Activated CD4-positive, alpha-beta T cell treated with anti-CD3 and anti-CD28 coated beads, Interleukin-2, amount 10 ng/mL, durations not matched to agents 24 days and 14 days (primary cell): ENCODE data around the gene MAN2B1. TPM values are rescaled to one million over a fixed set of nuclear protein-coding genes. Genes with fewer than 3 reads are reported as not detected.
"Not testable (repeated sequence)": the region's sequence is repeated elsewhere in the genome, so short reads cannot be mapped to it uniquely, and the experiment has no call there.

Source experiments
- DNase-seq: peaks from one replicate; pipeline ENCODE4 v3.0.0; 2022
- H3K27ac Mint-ChIP-seq: one replicate; pipeline ENCODE4 v1.8.0; 2022; ENCODE audit warnings: mild to moderate bottlenecking, mixed read lengths
- H3K27me3 Mint-ChIP-seq: one replicate; pipeline ENCODE4 v1.8.0; 2022; ENCODE audit warnings: mixed read lengths
- H3K36me3 Mint-ChIP-seq: one replicate; pipeline ENCODE4 v1.8.0; 2022; ENCODE audit warnings: low read depth, mild to moderate bottlenecking, mixed read lengths
- H3K4me1 Mint-ChIP-seq: one replicate; pipeline ENCODE4 v1.8.0; 2021; ENCODE audit warnings: mixed read lengths
- H3K4me3 Mint-ChIP-seq: one replicate; pipeline ENCODE4 v1.8.0; 2022; ENCODE audit warnings: mild to moderate bottlenecking, moderate library complexity, mixed read lengths
- H3K9me3 Mint-ChIP-seq: one replicate; pipeline ENCODE4 v1.8.0; 2021; ENCODE audit warnings: mixed read lengths
- intact Hi-C: fragments of 100-400 bp; cut with micrococcal nuclease; formaldehyde crosslinking; loops from one replicate; pipeline ENCODE4 v1.15.1; 2023
- total RNA-seq: library from RNA; stranded (reverse); gene quantifications from 2 replicates; pipeline ENCODE4 v1.2.3, GENCODE V29; 2022

Gene MAN2B1
- total RNA-seq, 1 donor from 2014 or later: 136 TPM

DNA sequence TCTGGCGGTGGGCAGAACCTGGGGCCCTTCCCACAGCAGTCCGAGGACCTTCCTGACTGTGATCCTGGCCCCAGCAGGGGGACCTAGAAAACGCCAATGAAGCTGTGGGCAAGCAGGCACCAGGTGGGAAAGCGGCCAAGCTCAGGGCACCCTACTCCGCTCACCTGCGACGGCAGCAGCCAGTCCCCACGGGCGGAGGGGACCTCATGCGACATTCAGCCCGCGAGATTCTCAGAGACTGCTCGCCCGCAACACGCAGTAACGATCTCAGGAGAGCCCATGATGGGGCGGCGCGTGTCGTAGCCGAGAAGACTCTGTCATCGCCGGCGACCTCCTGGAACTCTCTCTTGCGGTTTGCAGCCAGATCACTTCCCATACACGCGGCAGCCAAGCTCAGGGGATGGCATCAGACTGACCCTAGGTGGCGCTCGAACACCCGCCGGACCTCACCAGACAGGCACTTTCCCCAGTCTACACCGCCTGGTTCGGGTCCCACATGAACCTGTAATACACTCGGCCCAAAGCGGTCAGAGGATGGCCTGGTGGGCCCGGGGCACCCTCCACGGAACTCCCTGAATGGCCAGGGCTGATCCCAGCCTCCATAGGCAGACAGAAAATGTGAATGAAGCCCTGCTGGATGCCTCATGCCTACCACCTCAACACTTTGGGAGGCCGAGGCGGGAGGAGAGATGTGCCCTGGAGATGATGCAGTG is 26.5 kb downstream of the MAN2B1 start:
- DNase-seq: peak; percentile 94
- Mint-ChIP-seq H3K36me3 (peaks cover 21% of the 10 kb centered on the region), H3K27me3 (no peaks in the 10 kb centered on the region), H3K27ac (peak overlapping the region; percentile 60), H3K9me3 (no peaks in the 10 kb centered on the region), H3K4me3 (peak overlapping the region; percentile 61), H3K4me1 (peaks cover 12% of the 10 kb centered on the region)
- intact Hi-C loops: loop anchor here (1.0 to 2.0 kb wide), 2 partner anchors 27 to 32 kb away; partner anchors contain the start of genes MAN2B1 and WDR83

DNA sequence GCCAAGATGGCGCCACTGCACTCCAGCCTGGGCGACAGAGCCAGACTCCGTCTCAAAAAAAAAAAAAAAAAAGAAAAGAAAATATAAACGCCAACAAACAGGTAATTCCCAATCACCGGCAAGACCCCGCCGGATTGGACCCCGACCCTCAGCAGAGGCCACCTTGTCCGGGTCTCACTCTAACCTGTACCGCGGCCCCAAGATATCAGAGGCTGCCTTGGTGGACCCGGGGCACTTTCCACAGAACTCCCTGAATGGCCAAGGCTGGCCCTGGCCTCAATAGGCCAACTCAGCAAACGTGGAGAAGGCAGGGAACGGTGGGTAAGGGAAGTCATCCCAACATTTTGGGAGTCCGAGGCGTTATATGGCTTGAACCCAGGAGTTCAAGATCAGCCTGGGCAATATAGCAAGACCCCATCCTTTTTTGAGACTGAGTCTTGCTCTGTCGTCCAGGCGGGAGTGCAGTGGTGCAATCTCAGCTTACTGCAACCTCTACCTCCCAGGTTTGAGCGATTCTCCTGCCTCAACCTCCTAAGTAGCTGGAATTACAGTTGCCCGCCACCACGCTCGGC is 27.8 kb downstream of the MAN2B1 start:
- H3K27me3 Mint-ChIP-seq: no peaks in the 10 kb centered on the region
- no peak for DNase-seq
- H3K4me1 Mint-ChIP-seq: peaks cover 13% of the 10 kb centered on the region
- no peak overlapping the region for H3K27ac Mint-ChIP-seq
- H3K4me3 Mint-ChIP-seq: no peak overlapping the region
- intact Hi-C loops: no loop called here
- peaks cover 26% of the 10 kb centered on the region for H3K36me3 Mint-ChIP-seq
- H3K9me3 Mint-ChIP-seq: no peaks in the 10 kb centered on the region

- no peaks in the 10 kb centered on the region for H3K9me3 Mint-ChIP-seq
- H3K36me3 Mint-ChIP-seq: peaks cover 38% of the 10 kb centered on the region
- no peak overlapping the region for H3K4me3 Mint-ChIP-seq
- intact Hi-C loops: no loop called here
- no peak for DNase-seq
- no peak overlapping the region for H3K27ac Mint-ChIP-seq
- H3K4me1 Mint-ChIP-seq: peaks cover 13% of the 10 kb centered on the region
- no peaks in the 10 kb centered on the region for H3K27me3 Mint-ChIP-seq
Measured at GRCh38 chr19:12636631-12637030, 29.9 kb downstream of the MAN2B1 start.

- Mint-ChIP-seq H3K4me1 (no peaks in the 10 kb centered on the region), H3K4me3 (no peak overlapping the region), H3K27ac (no peak overlapping the region), H3K9me3 (peaks cover 13% of the 10 kb centered on the region), H3K27me3 (no peaks in the 10 kb centered on the region), H3K36me3 (peaks cover 88% of the 10 kb centered on the region)
- DNase-seq: no peak
- intact Hi-C loops: no loop called here
Measured at GRCh38 chr19:12629215-12629614, 37.3 kb downstream of the MAN2B1 start.

DNA sequence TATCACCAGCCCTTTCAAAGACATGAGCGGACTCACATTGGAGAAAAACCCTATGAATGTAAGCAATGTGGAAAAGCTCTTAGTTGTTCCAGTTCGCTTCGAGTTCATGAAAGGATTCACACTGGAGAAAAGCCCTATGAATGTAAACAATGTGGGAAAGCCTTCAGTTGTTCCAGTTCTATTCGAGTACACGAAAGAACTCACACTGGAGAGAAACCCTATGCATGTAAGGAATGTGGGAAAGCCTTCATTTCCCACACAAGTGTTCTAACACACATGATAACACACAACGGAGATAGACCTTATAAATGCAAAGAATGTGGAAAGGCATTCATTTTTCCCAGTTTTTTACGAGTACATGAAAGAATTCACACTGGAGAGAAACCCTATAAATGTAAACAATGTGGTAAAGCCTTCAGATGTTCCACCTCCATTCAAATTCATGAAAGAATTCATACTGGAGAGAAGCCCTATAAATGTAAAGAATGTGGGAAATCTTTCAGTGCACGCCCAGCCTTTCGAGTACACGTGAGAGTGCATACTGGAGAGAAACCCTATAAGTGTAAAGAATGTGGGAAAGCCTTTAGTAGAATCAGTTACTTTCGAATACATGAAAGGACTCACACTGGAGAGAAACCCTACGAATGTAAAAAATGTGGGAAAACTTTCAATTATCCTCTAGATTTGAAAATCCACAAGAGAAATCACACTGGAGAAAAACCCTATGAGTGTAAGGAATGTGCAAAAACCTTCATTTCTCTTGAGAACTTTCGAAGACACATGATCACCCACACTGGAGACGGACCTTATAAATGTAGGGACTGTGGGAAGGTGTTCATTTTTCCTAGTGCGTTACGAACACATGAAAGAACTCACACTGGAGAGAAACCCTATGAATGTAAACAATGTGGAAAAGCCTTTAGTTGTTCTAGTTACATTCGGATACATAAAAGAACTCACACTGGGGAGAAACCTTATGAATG is 38.2 kb downstream of the MAN2B1 start:
- Mint-ChIP-seq H3K27ac (no peak overlapping the region), H3K36me3 (peaks cover 87% of the 10 kb centered on the region), H3K4me3 (no peak overlapping the region), H3K9me3 (peaks cover 13% of the 10 kb centered on the region), H3K27me3 (no peaks in the 10 kb centered on the region), H3K4me1 (no peaks in the 10 kb centered on the region)
- intact Hi-C loops: no loop called here
- no peak for DNase-seq

GRCh38 chr19:12626958-12627357 is 39.6 kb downstream of the MAN2B1 start:
- peaks cover 86% of the 10 kb centered on the region for H3K36me3 Mint-ChIP-seq
- no peak overlapping the region for H3K4me3 Mint-ChIP-seq
- H3K27ac Mint-ChIP-seq: no peak overlapping the region
- no peaks in the 10 kb centered on the region for H3K27me3 Mint-ChIP-seq
- peaks cover 13% of the 10 kb centered on the region for H3K9me3 Mint-ChIP-seq
- no peak for DNase-seq
- no peaks in the 10 kb centered on the region for H3K4me1 Mint-ChIP-seq
- intact Hi-C loops: no loop called here

DNA sequence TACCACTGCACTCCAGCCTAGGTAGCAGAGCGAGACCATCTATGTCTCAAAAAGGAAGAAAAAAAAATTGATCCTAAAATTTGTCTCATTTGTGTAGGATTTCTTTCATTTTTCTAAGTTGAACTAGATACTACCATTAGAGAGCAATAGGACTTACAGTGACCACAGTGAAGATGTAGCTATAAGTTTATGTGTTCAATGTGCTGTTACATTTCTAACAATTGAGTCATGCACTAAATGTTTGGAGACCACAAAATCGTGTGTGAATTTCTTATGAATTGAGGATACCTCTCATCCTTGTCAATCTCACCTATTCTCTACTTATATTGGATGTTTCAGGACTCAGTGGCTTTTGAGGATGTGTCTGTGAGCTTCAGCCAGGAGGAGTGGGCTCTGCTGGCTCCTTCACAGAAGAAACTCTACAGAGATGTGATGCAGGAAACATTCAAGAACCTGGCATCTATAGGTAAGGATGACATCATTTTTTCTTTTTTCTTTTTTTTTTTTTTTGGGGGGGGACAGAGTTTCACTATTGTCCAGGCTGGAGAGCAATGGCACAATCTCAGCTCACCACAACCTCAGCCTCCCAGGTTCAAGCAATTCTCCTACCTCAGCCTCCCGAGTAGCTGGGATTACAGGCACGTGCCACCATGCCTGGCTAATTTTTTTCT is 43.0 kb downstream of the MAN2B1 start:
- Mint-ChIP-seq H3K27me3 (no peaks in the 10 kb centered on the region), H3K36me3 (peaks cover 74% of the 10 kb centered on the region), H3K4me1 (no peaks in the 10 kb centered on the region), H3K27ac (no peak overlapping the region), H3K4me3 (no peak overlapping the region), H3K9me3 (peaks cover 5% of the 10 kb centered on the region)
- intact Hi-C loops: no loop called here
- DNase-seq: no peak

- H3K27me3 Mint-ChIP-seq, intact Hi-C loops: not testable (repeated sequence)
- H3K36me3 Mint-ChIP-seq: peaks cover 65% of the 10 kb centered on the region
Measured at GRCh38 chr19:12621253-12622024, 45.1 kb downstream of the MAN2B1 start.

GRCh38 chr19:12617646-12618045 is 48.9 kb downstream of the MAN2B1 start:
- Mint-ChIP-seq H3K27me3 (no peaks in the 10 kb centered on the region), H3K4me1 (peaks cover 17% of the 10 kb centered on the region), H3K36me3 (peaks cover 58% of the 10 kb centered on the region), H3K9me3 (peaks cover 3% of the 10 kb centered on the region), H3K4me3 (no peak overlapping the region), H3K27ac (no peak overlapping the region)
- intact Hi-C loops: no loop called here
- no peak for DNase-seq

More at GRCh38 chr19:12621253-12622024, 45.1 kb downstream of the MAN2B1 start:
- not testable (repeated sequence) for H3K4me3 Mint-ChIP-seq, H3K27ac Mint-ChIP-seq, DNase-seq, H3K4me1 Mint-ChIP-seq, H3K9me3 Mint-ChIP-seq

DNA sequence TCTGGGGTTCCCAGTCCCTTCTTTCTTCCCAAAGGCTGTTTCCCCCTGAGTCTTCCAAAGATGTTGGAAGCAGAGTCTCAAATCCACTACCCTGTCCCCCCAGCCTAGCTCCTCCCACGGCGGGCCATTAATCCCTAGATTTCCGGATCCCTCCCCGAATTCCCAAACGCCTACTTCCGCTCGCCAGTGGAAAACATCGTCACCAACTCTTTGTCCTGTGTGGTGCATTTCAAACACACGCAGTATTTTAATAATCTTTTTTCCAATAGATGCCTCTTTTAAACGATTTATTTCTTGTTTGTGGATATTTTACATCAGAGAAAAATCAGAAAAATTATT is 55.2 kb downstream of the MAN2B1 start:
- Mint-ChIP-seq H3K9me3 (peaks cover 3% of the 10 kb centered on the region), H3K27ac (peak overlapping the region; percentile 99), H3K27me3 (no peaks in the 10 kb centered on the region), H3K36me3 (peaks cover 43% of the 10 kb centered on the region), H3K4me3 (peak overlapping the region; percentile 100), H3K4me1 (peaks cover 25% of the 10 kb centered on the region)
- DNase-seq: no peak
- intact Hi-C loops: loop anchor here (2.0 kb wide), 1 partner anchor 61 kb away; the partner anchor contains the start of gene ZNF564

- intact Hi-C loops: loop anchor here (1.0 to 2.0 kb wide), 2 partner anchors 56 to 60 kb away; partner anchors contain the start of genes MAN2B1, WDR83 and ZNF564
- peak within 1 kb of the TSS; percentile 99 for H3K27ac Mint-ChIP-seq
- H3K36me3 Mint-ChIP-seq: peaks cover 37% of the 10 kb centered on the region
- DNase-seq: peak; percentile 99
- H3K27me3 Mint-ChIP-seq: no peaks in the 10 kb centered on the region
- no peaks in the 10 kb centered on the region for H3K9me3 Mint-ChIP-seq
- peaks cover 20% of the 10 kb centered on the region for H3K4me1 Mint-ChIP-seq
- H3K4me3 Mint-ChIP-seq: peak within 1 kb of the TSS; percentile 100
Measured at GRCh38 chr19:12610540-12611360, 55.8 kb downstream of the MAN2B1 start, which contains the start of the genes ZNF490 and ZNF791. ZNF490 (minus strand) TSS chr19:12610813; CDS start chr19:12610680, 133 bp downstream. ZNF791 (plus strand) TSS chr19:12610920; CDS start chr19:12611080, 160 bp downstream.

DNA sequence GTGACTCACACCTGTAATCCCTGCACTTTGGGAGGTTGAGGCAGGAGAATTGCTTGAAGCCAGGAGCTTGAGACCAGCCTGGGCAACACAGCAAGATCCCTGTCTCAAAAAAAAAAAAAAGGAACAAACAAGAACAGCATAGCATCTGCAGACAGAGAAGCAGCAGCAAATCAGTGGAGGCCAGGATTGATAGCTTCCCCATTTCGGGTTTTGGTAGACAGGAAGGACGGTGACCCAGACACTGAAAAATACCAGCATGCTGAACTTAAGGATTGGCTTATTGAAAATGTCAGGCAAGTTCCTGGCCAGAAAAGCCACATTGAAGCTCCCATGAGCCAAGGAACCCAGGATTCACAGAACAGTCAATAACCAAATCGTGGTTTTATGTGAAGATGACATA is 58.9 kb downstream of the MAN2B1 start:
- Mint-ChIP-seq H3K4me3 (no peak overlapping the region), H3K27ac (no peak overlapping the region), H3K4me1 (peaks cover 17% of the 10 kb centered on the region), H3K9me3 (no peaks in the 10 kb centered on the region), H3K27me3 (no peaks in the 10 kb centered on the region), H3K36me3 (peaks cover 28% of the 10 kb centered on the region)
- intact Hi-C loops: no loop called here
- DNase-seq: no peak
